Transverse colon (tissue), 4 donors: ENCODE data around the gene COX8A. TPM values are rescaled to one million over a fixed set of nuclear protein-coding genes. Genes with fewer than 3 reads are reported as not detected.
"Not testable (repeated sequence)": the region's sequence is repeated elsewhere in the genome, so short reads cannot be mapped to it uniquely, and the experiment has no call there.

Experiments used
- DNase-seq: peaks from one replicate; pipeline ENCODE4 v3.0.0-alpha.2; 2019
- H3K27ac ChIP-seq, 4 donors: fragments of 200-600 bp; sonication (generic); 2 replicates each; pipeline ENCODE4 v1.5.1; 2016 to 2018; ENCODE audit warnings: inconsistent platforms in 4 of 4
- H3K27me3 ChIP-seq: fragments of 200-600 bp; sonication (generic); 2 replicates; pipeline ENCODE4 v1.5.1; 2017; ENCODE audit warnings: inconsistent platforms
- H3K36me3 ChIP-seq, 4 donors: fragments of 200-600 bp; sonication (generic); 2 replicates each; pipeline ENCODE4 v1.5.1; 2017 to 2019; ENCODE audit warnings: inconsistent platforms in 4 of 4
- H3K4me1 ChIP-seq, 4 donors: fragments of 200-600 bp; sonication (generic); 2 replicates each; pipeline ENCODE4 v1.5.1; 2017 to 2020; ENCODE audit warnings: inconsistent platforms in 4 of 4
- H3K4me3 ChIP-seq, 4 donors: fragments of 200-600 bp; sonication (generic); 1 replicate in 1 of 4; 2 replicates in 3 of 4; pipeline versions ENCODE4 v1.5.1 to v1.6.1; 2017 to 2019; ENCODE audit warnings: inconsistent platforms in 4 of 4
- H3K9me3 ChIP-seq, 2 donors: fragments of 200-600 bp; sonication (generic); 2 replicates each; pipeline ENCODE4 v1.5.1; 2017 to 2019; ENCODE audit warnings: inconsistent platforms in 2 of 2
- EP300 ChIP-seq: sonication (generic); formaldehyde crosslinking; IDR thresholded peaks from one replicate; pipeline ENCODE4 v1.6.1; 2017; ENCODE audit warnings: antibody characterized with exemption, low read depth
- POLR2A ChIP-seq: fragments of 450-650 bp; IDR thresholded peaks from one replicate; pipeline ENCODE4 v1.6.1; 2016; ENCODE audit warnings: antibody characterized with exemption, mild to moderate bottlenecking, moderate library complexity
- POLR2AphosphoS5 ChIP-seq, 3 donors: sonication (generic); formaldehyde crosslinking; IDR thresholded peaks; one replicate each; pipeline ENCODE4 v1.6.1; 2016; ENCODE audit warnings: antibody characterized with exemption in 3 of 3
- WGBS, 2 donors: methylation state at CpG; one replicate each; pipeline ENCODE4 v1.1.5; 2018; ENCODE audit warnings: low coverage in 1 of 2; 5-methylcytosine and 5-hydroxymethylcytosine counted together
- in situ Hi-C, 4 donors: fragments of 200-750 bp; cut with MboI; loops; one replicate each; pipeline versions ENCODE4 v1.15.0 to v1.15.1; 2017; ENCODE audit warnings: low sequenced_read_pairs in 3 of 4, low pct_ligation_motif_present in 1 of 4, low pct_unique_long_range_greater_than_20kb in 1 of 4
- intact Hi-C: fragments of 100-400 bp; cut with DNase I; formaldehyde crosslinking; loops from one replicate; pipeline ENCODE4 v1.15.1; 2023; ENCODE audit warnings: low total_unique reads
- total RNA-seq, 4 donors: library from RNA; depleted of rRNA; stranded (reverse); fragments of >200 nt; gene quantifications; one replicate each; pipeline ENCODE4 v1.1.0, GENCODE V29; 2016
- TF ChIP-seq, protein P1 (sequence below), 5 experiments: fragments of 200-600 bp in 3 of 5; fragments of 450-650 bp in 2 of 5; sonication (generic) in 3 of 5; IDR thresholded peaks; 1 replicate in 2 of 5; 2 replicates in 3 of 5; pipeline ENCODE4 v1.5.1; 2016 to 2017; ENCODE audit warnings: antibody characterized with exemption in 5 of 5, inconsistent platforms in 3 of 5, mild to moderate bottlenecking in 2 of 5, moderate library complexity in 1 of 5

The COX8A gene
- total RNA-seq, 4 donors from 2014 or later: 471 to 1,475 (median 1,057) TPM

DNA sequence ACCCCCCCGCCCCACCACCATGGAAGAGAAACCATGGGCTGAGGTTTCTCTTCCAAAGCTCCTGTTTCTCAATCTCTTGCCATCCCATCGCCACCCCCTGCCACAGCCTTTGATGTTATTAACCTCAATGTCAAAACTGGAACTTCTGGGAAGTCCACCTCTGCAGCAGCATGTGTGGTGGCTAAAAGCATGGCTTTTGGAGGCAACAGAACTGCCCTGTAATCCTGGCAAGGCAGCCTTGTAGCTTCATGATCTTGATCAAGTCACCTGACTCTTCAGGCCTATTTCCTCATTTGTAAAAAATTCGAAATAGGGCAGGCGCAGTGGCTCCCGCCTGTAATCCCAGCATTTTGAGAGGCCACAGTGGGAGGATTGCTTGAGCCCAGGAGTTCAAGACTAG lies 3.5 kb upstream of the COX8A start:
- WGBS, 2 donors: 75% methylated on average over 5 of the region's 5 CpGs; no CpG with 5 or more reads in 1 of the 2 donors
- no peak for DNase-seq
- Histone ChIP-seq H3K4me1 (peaks cover 6 to 13% (median 10%) of the 10 kb centered on the region in 4 donors), H3K36me3 (no peaks in the 10 kb centered on the region), H3K27me3 (no peaks in the 10 kb centered on the region), H3K9me3 (no peaks in the 10 kb centered on the region), H3K4me3 (no peak overlapping the region), H3K27ac (no peak overlapping the region)
- TF ChIP-seq EP300 (no peak), POLR2A (no peak), POLR2AphosphoS5 (IDR thresholded peaks at IDR 0.05) (no peak)
- TF ChIP-seq, protein P1, sequence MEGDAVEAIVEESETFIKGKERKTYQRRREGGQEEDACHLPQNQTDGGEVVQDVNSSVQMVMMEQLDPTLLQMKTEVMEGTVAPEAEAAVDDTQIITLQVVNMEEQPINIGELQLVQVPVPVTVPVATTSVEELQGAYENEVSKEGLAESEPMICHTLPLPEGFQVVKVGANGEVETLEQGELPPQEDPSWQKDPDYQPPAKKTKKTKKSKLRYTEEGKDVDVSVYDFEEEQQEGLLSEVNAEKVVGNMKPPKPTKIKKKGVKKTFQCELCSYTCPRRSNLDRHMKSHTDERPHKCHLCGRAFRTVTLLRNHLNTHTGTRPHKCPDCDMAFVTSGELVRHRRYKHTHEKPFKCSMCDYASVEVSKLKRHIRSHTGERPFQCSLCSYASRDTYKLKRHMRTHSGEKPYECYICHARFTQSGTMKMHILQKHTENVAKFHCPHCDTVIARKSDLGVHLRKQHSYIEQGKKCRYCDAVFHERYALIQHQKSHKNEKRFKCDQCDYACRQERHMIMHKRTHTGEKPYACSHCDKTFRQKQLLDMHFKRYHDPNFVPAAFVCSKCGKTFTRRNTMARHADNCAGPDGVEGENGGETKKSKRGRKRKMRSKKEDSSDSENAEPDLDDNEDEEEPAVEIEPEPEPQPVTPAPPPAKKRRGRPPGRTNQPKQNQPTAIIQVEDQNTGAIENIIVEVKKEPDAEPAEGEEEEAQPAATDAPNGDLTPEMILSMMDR (IDR thresholded peaks at IDR 0.05): no peak
- intact Hi-C loops (no loop called here), in situ Hi-C loops (no loop called here)

DNA sequence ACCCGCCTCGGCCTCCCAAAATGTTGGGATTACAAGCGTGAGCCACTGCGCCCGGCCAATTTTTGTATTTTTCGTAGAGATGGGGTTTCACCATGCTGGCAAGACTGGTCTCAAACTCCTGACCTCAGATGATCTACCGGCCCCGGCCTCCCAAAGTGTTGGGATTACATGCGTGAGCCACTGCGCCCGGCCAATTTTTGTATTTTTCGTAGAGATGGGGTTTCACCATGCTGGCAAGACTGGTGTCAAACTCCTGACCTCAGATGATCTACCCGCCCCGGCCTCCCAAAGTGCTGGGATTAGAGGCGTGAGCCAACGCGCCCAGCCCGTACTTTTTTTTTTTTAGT lies 535 bp upstream of the COX8A start:
- H3K27me3 ChIP-seq, H3K36me3 ChIP-seq, H3K9me3 ChIP-seq, in situ Hi-C loops, intact Hi-C loops, DNase-seq: not testable (repeated sequence)
- peak overlapping the region in 1 of 4 donors; percentile 86 for H3K4me3 ChIP-seq
- peaks cover 15 to 26% (median 20%) of the 10 kb centered on the region in 4 donors for H3K4me1 ChIP-seq
- 0 to 67% methylated on average over 1 to 18 of the region's 18 CpGs for WGBS, 2 donors
- peak overlapping the region in 3 of 4 donors; percentile 26 to 94 (median 94) for H3K27ac ChIP-seq

DNA sequence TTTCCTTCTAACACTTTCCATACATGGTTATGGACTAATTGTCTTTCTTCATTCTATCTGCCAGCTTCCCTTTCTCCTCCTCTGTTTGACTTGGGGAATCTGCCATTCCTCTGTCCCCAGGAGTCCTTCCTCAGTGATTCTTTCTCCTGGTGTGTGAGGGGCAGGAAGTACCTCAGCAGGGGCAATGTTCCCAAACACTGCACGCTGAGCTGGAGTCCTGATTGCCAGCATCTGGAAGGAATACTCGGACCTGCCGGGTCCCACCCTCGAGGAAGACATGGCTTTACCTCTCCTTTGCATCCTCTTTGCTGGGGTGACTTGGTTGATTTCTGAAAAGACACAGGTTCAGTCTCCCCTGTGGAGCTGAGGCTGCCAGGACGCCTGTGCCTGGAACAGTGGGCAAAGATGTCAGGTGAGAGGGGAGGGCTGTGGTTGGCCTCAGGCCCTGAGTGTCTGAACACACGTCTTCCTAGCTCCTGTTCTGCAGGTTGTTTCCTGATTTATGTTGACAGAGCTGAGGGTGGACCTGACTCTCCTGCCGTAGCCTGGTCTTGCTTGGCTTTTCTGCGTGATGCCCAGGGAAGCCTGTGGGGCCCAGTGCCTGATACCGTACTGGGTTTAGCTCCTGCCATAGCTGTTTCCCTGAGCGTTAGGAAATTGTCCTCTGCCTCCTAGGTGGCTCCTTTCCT lies 4.3 kb downstream of the COX8A start:
- no peak overlapping the region for H3K4me3 ChIP-seq
- no peak for DNase-seq
- WGBS, 2 donors: 60 to 82% methylated on average over 1 to 10 of the region's 10 CpGs
- in situ Hi-C loops (no loop called here), intact Hi-C loops (no loop called here)
- no peaks in the 10 kb centered on the region for H3K9me3 ChIP-seq
- peaks cover 15 to 26% (median 20%) of the 10 kb centered on the region in 4 donors for H3K4me1 ChIP-seq
- H3K27ac ChIP-seq: no peak overlapping the region
- H3K27me3 ChIP-seq: no peaks in the 10 kb centered on the region
- H3K36me3 ChIP-seq: no peaks in the 10 kb centered on the region
- TF ChIP-seq EP300: no peak
- TF ChIP-seq, protein P1 (IDR thresholded peaks at IDR 0.05): no peak
- TF ChIP-seq POLR2A: no peak
- no peak for TF ChIP-seq POLR2AphosphoS5 (IDR thresholded peaks at IDR 0.05)

- H3K27ac ChIP-seq: no peak overlapping the region
- no peaks in the 10 kb centered on the region for H3K9me3 ChIP-seq
- TF ChIP-seq EP300 (no peak), POLR2AphosphoS5 (IDR thresholded peaks at IDR 0.05) (no peak), POLR2A (no peak)
- TF ChIP-seq, protein P1 (IDR thresholded peaks at IDR 0.05): no peak
- WGBS, 2 donors: 90 to 100% methylated on average over 2 to 5 of the region's 5 CpGs
- in situ Hi-C loops: no loop called here
- H3K4me3 ChIP-seq: no peak overlapping the region
- DNase-seq: no peak
- intact Hi-C loops: no loop called here
- H3K36me3 ChIP-seq: no peaks in the 10 kb centered on the region
- peaks cover 15 to 22% (median 18%) of the 10 kb centered on the region in 4 donors for H3K4me1 ChIP-seq
- H3K27me3 ChIP-seq: no peaks in the 10 kb centered on the region
These were observed 5.0 kb downstream of the COX8A start for GRCh38 chr11:63979426-63979825.

- TF ChIP-seq, protein P1 (IDR thresholded peaks at IDR 0.05): no peak
- TF ChIP-seq EP300: no peak
- no peak for TF ChIP-seq POLR2A
- TF ChIP-seq POLR2AphosphoS5 (IDR thresholded peaks at IDR 0.05): no peak
- Histone ChIP-seq H3K27me3 (no peaks in the 10 kb centered on the region), H3K36me3 (peaks cover 0 to 6% (median 2%) of the 10 kb centered on the region in 4 donors), H3K4me1 (peaks cover 10 to 26% (median 16%) of the 10 kb centered on the region in 4 donors), H3K4me3 (peak overlapping the region; percentile 84 to 100 (median 95)), H3K27ac (peak overlapping the region; percentile 84 to 95 (median 92)), H3K9me3 (no peaks in the 10 kb centered on the region)
- 0% methylated on average over 18 of the region's 18 CpGs; no CpG with 5 or more reads in 1 of the 2 donors for WGBS, 2 donors
- in situ Hi-C loops: no loop called here
- peak; percentile 60 for DNase-seq
- intact Hi-C loops: no loop called here
These were observed 11.4 kb downstream of the COX8A start for GRCh38 chr11:63985812-63986155.
